Adrenal gland (tissue), 12 donors: ENCODE measurements around the gene ARR3. TPM values are rescaled to one million over a fixed set of nuclear protein-coding genes. Genes with fewer than 3 reads are reported as not detected.

Source experiments
- DNase-seq, 7 donors: peaks; one replicate each; pipeline ENCODE4 v3.0.0-alpha.2; 2019 to 2020
- H3K27ac ChIP-seq, 5 donors: fragments of 200-600 bp; sonication (generic) in 4 of 5; 1 replicate in 3 of 5; 2 replicates in 2 of 5; pipeline versions ENCODE4 v1.5.1 to v1.8.0; 2016 to 2020; ENCODE audit warnings: mild to moderate bottlenecking in 1 of 5
- H3K27me3 ChIP-seq: fragments of 200-600 bp; 2 replicates; pipeline ENCODE4 v1.8.0; 2021
- H3K36me3 ChIP-seq, 2 donors: fragments of 200-600 bp; replicated peaks in 1 of 2; 1 replicate in 1 of 2; 2 replicates in 1 of 2; pipeline versions ENCODE4 v1.5.1 to v1.8.0; 2018 to 2022
- H3K4me1 ChIP-seq, 2 donors: fragments of 200-600 bp; replicated peaks in 1 of 2; 1 replicate in 1 of 2; 2 replicates in 1 of 2; pipeline versions ENCODE4 v1.5.1 to v1.8.0; 2018 to 2021
- H3K4me3 ChIP-seq, 4 donors: fragments of 200-600 bp; sonication (generic) in 3 of 4; one replicate each; pipeline ENCODE4 v1.5.1; 2016 to 2018
- H3K9me3 ChIP-seq, 3 donors: fragments of 200-600 bp; sonication (generic) in 1 of 3; replicated peaks in 1 of 3; 1 replicate in 2 of 3; 2 replicates in 1 of 3; pipeline versions ENCODE4 v1.5.1 to v1.8.0; 2016 to 2021
- POLR2A ChIP-seq, 2 donors: fragments of 450-650 bp; IDR thresholded peaks; one replicate each; pipeline ENCODE4 v1.6.1; 2017; ENCODE audit warnings: antibody characterized with exemption in 2 of 2, mild to moderate bottlenecking in 2 of 2, moderate library complexity in 1 of 2
- WGBS, 4 donors: extraction: QIAGEN DNeasy Blood & Tissue Kit in 2 of 4; methylation state at CpG; one replicate each; pipeline versions ENCODE4 v1.1.5 to v1.1.7; 2013 to 2017; 5-methylcytosine and 5-hydroxymethylcytosine counted together
- intact Hi-C, 2 donors: fragments of 100-400 bp; cut with DNase I; formaldehyde crosslinking; loops; one replicate each; pipeline versions ENCODE4 v1.14.1 to v1.15.0; 2022 to 2023
- polyA plus RNA-seq, 3 donors: library from polyadenylated mRNA; stranded (reverse); fragments of 200-250 nt in 2 of 3; fragments of 350-450 nt in 1 of 3; fragmentation: Illumina TruSeq in 1 of 3; extraction: RNeasy Lipid Tissue Mini Kit (QIAGEN cat#74804) in 1 of 3; gene quantifications; one replicate each; pipeline ENCODE4 v1.2.3, GENCODE V29; 2013 to 2014
- total RNA-seq, 9 donors: library from RNA; depleted of rRNA in 4 of 9; stranded (reverse); fragments of >200 nt in 4 of 9; fragments of 120-200 nt in 1 of 9; fragmentation: NEBNext Ultra II Directional in 1 of 9; extraction: Animal tissue kit (Norgen Biotek cat#: 25700) in 1 of 9; gene quantifications; one replicate each; pipeline versions ENCODE4 v1.1.0 to v1.2.4, GENCODE V29; 2013 to 2023
- TF ChIP-seq, protein P1 (sequence below), 6 experiments: fragments of 450-650 bp in 4 of 6; fragments of 200-600 bp in 2 of 6; sonication (generic) in 1 of 6; IDR thresholded peaks; 1 replicate in 5 of 6; 2 replicates in 1 of 6; pipeline versions ENCODE4 v1.5.1 to v1.8.0; 2016 to 2021; ENCODE audit warnings: antibody characterized with exemption in 6 of 6, mild to moderate bottlenecking in 2 of 6, moderate library complexity in 1 of 6
- donor health status: healthy with polysubstance abuse.
- donor health status: Bipolar disorder and iron deficiency.
- donor health status: DM: yes; HTN: yes; CAD: no.
- donor health status: DM: no; HTN: no; CAD: no.
- donor health status: DM: no; HTN: no; CAD: no.
- donor health status: DM: yes; HTN: yes; CAD: no.

The ARR3 gene
- total and polyA plus RNA-seq, 12 donors: not detected

- Histone ChIP-seq H3K36me3 (no peaks in the 10 kb centered on the region), H3K4me1 (no peaks in the 10 kb centered on the region), H3K4me3 (no peak overlapping the region), H3K9me3 (no peaks in the 10 kb centered on the region), H3K27ac (no peak overlapping the region), H3K27me3 (peaks cover 5% of the 10 kb centered on the region)
- intact Hi-C loops: no loop called here
- WGBS, 4 donors: 57 to 88% (median 79%) methylated on average over 1 of the region's 1 CpG
- no peak for TF ChIP-seq POLR2A (IDR thresholded peaks at IDR 0.05)
- TF ChIP-seq, protein P1, sequence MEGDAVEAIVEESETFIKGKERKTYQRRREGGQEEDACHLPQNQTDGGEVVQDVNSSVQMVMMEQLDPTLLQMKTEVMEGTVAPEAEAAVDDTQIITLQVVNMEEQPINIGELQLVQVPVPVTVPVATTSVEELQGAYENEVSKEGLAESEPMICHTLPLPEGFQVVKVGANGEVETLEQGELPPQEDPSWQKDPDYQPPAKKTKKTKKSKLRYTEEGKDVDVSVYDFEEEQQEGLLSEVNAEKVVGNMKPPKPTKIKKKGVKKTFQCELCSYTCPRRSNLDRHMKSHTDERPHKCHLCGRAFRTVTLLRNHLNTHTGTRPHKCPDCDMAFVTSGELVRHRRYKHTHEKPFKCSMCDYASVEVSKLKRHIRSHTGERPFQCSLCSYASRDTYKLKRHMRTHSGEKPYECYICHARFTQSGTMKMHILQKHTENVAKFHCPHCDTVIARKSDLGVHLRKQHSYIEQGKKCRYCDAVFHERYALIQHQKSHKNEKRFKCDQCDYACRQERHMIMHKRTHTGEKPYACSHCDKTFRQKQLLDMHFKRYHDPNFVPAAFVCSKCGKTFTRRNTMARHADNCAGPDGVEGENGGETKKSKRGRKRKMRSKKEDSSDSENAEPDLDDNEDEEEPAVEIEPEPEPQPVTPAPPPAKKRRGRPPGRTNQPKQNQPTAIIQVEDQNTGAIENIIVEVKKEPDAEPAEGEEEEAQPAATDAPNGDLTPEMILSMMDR (IDR thresholded peaks at IDR 0.05): no peak
- no peak for DNase-seq
Observed at GRCh38 chrX:70254063-70254400, 14.1 kb upstream of the ARR3 start.

DNA sequence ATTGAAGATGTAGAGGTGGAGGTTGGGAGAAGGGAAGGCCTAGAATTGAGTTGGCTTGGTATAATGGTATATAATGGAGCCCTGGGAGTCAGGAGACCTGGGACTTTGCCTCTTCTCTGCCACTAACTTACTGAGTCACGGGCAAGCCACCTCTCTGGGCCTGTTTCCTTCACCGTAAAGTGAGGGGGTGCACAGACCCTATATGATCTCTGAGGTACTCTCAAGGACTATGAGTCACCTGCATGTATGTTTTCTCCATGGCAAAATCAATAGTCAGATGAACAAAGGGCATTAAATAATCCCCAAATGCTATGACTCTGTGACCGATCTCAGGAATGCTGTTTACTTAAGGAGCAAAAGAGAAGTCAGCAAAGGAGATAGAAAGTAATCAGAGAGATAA, 13.2 kb upstream of the ARR3 start:
- DNase-seq: no peak
- Histone ChIP-seq H3K36me3 (no peaks in the 10 kb centered on the region), H3K27me3 (peaks cover 5% of the 10 kb centered on the region), H3K4me1 (no peaks in the 10 kb centered on the region), H3K4me3 (no peak overlapping the region), H3K9me3 (no peaks in the 10 kb centered on the region), H3K27ac (no peak overlapping the region)
- intact Hi-C loops: no loop called here
- TF ChIP-seq, protein P1 (IDR thresholded peaks at IDR 0.05): no peak
- TF ChIP-seq POLR2A (IDR thresholded peaks at IDR 0.05): no peak
- 83 to 96% (median 90%) methylated on average over 3 of the region's 3 CpGs for WGBS, 4 donors

DNA sequence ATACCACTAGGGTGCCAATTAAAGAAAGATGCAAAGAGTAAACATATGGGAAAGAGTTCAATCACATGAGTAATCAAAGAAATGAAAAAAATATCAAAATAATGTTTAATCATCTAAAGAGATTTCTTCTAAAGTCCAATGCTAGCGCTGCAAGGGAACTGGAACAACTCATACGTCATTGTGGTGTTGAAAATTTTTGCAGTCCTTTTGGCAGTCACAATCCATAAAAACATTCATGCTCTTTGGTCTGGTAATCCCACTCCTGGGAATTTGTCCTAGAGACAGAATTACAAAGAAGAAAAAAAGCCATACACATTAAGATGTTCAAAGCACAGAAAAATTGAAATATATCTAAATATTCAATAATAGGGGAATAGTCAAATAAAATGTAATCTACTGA, 12.7 kb upstream of the ARR3 start:
- H3K4me3 ChIP-seq: no peak overlapping the region
- no peaks in the 10 kb centered on the region for H3K4me1 ChIP-seq
- H3K36me3 ChIP-seq: no peaks in the 10 kb centered on the region
- intact Hi-C loops: no loop called here
- no peak overlapping the region for H3K27ac ChIP-seq
- H3K27me3 ChIP-seq: peaks cover 5% of the 10 kb centered on the region
- no peaks in the 10 kb centered on the region for H3K9me3 ChIP-seq
- no peak for DNase-seq
- WGBS, 4 donors: 79 to 95% (median 87%) methylated on average over 2 of the region's 2 CpGs
- TF ChIP-seq, protein P1 (IDR thresholded peaks at IDR 0.05): no peak
- no peak for TF ChIP-seq POLR2A (IDR thresholded peaks at IDR 0.05)

DNA sequence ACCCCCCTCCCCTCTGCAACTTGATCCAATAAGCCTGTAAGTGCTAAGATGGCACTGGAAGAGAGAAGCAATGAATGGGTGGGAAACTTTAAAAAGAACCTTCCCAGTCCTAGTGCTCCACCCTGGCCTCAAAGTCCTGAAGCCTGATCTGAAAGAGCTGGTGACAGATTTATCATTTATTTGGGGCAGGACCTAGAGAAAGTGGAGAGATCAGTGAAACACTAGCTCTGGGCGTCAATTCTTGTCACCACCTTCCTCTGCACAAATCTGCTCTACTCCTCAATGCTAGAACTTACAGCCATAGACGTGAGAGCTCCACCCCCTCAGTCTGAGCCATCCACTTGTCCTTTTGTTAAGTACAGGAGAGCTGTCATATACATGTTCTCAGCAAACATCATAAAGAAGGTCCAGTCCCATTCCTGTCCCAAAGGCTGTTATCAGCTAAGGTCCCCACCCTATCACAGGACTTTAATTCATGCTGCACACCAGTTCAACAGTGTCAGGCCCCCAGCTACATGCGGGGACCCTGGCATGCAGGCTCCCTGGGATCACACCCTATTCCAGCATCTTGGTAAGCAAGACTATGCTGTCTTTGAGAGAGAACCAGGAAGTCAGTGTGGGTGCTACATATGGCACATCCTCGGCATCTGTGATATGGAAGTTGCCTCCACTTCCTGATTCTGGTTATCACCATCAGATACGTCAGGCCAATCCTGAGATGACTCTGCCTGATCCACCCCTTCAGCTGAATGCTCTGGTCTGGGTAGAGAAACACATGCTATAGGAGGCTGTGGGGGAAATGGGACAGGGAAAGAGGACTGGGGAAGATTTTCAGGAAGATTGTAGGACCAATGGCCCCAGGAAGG, 10.5 kb upstream of the ARR3 start:
- WGBS, 4 donors: 60 to 80% (median 68%) methylated on average over 5 of the region's 5 CpGs
- H3K9me3 ChIP-seq: no peaks in the 10 kb centered on the region

More for the DNA sequence above, 10.5 kb upstream of the ARR3 start:
- H3K4me1 ChIP-seq: no peaks in the 10 kb centered on the region
- intact Hi-C loops: no loop called here
- DNase-seq: no peak
- TF ChIP-seq POLR2A (IDR thresholded peaks at IDR 0.05): no peak
- TF ChIP-seq, protein P1 (IDR thresholded peaks at IDR 0.05): no peak
- H3K27ac ChIP-seq: no peak overlapping the region
- H3K27me3 ChIP-seq: peaks cover 5% of the 10 kb centered on the region
- no peaks in the 10 kb centered on the region for H3K36me3 ChIP-seq
- H3K4me3 ChIP-seq: no peak overlapping the region
